GM20000 (cell line): ENCODE data around the gene TLE3.

Experiments
- DNase-seq: peaks from one replicate; pipeline ENCODE4 v3.0.0; 2012; ENCODE audit warnings: low spot score
- CTCF ChIP-seq: IDR thresholded peaks from 2 replicates; pipeline ENCODE4 v1.5.1; 2012; ENCODE audit warnings: mild to moderate bottlenecking, control low read depth; ENCODE audit errors: extremely low read depth, missing control alignments

Gene TLE3

GRCh38 chr15:70043590-70043989, 54.1 kb downstream of the TLE3 start:
- TF ChIP-seq CTCF: no peak
- DNase-seq: no peak

DNA sequence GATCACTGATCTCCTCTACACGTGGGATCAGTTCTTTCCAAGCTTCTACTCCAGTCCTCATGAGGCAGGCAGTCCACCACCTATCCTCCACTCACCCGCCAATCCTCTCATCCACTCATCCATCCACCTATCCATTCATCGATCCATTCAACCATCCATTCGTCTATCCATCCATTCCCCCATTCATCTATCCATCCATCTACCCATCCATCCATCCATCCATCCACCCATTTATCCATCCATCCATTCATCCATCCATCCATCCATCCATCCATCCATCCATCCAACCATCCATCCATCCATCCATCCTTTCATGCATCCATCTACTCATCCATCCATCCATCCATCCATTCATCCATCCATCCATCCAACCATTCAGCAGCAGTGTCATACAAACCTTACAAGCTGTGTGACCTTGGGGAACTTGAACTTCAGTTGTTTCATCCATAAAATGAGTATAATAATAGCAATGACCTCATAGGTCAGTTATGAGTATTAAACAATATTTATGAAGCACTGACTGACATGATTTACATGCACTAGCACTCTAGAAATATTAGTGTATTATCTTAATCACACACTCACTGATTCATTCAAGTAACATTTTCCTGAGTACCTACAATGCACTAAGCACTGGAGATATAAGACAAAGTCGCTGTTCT, 55.0 kb downstream of the TLE3 start:
- no peak for TF ChIP-seq CTCF
- DNase-seq: no peak

DNA sequence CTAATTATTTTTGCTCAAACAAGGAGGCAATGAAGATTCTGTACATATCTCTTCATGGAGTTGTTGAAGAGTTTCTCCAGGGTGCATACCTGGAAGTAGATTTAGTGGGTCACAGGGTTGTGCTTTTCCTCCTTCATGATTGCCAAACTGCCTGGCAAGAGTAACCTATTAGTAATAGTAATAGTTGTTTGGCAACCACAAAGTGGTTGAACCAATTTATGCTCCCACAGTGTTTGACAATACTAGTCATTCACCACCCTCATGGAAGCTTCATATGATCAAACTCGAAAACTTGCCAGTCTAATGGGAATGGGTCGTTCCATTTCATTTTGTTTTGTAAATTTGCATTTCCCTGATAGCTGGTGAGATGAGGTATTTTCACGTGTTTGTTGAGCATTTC, 57.8 kb downstream of the TLE3 start:
- no peak for DNase-seq
- TF ChIP-seq CTCF: no peak

DNA sequence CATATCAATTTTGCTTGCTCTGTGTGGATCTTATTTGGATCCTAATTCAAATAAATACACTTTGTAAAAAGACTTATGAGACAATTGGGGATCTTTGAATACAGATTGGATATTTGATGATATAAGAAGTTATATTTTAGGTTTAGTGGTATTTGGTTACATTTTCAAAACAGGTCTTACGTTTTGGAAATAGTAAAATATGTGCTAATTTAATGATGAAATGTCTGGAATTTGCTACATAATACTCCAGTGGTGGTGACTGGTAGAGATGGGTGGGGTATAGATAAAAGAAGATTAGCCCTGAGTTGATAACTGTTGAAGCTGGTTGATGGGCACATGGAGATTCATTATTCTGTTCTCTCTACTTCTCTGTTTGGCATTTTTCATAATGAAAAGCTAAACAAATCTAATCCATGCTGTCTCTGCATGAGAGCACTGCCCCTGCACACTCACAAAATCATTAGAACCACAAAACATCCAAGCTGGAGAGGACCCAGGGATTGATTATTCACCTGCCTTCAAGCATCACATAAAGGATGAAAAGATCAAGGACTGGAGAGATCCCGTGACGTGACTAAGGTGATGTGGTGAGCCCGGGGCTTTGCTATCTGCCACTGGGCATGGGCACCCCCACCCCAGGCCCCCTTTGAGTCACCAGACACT, 58.9 kb downstream of the TLE3 start:
- no peak for TF ChIP-seq CTCF
- no peak for DNase-seq

GRCh38 chr15:70037292-70037640, 60.5 kb downstream of the TLE3 start:
- no peak for TF ChIP-seq CTCF
- no peak for DNase-seq

DNA sequence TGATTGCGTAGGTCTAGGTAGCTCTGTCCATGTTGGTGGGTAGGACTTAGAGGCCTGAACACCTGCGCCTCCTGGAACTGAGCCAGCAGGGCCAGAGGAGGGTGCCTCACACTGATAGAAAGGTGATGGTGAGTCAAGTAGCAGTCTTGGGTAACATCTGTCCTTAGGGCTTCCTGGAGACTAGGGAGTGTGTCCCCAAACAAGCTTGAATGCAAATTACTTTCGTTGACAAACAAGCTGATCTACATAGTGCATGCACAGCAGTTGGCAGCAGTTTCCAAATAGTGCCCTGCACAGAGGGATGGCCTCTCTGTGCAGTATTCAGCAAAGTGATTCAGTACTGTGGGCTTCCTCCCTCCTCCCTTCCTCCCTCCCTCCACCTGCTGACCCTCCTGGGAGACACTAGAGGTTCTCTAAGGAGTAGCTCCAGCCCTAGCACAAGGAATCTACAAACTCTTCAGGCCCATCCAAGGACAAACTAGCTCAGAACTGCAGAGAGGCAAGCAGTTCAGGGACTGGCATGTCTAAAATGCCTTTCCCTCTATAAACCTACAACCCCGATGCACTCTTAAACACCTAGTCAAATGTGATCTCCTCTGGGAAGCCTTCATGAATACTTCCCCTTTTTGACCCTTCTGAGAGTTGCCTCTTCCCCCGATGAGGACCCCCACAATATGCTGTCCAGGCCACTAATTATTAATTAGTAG, 61.0 kb downstream of the TLE3 start:
- peak; percentile 89 for DNase-seq
- TF ChIP-seq CTCF: no peak

DNA sequence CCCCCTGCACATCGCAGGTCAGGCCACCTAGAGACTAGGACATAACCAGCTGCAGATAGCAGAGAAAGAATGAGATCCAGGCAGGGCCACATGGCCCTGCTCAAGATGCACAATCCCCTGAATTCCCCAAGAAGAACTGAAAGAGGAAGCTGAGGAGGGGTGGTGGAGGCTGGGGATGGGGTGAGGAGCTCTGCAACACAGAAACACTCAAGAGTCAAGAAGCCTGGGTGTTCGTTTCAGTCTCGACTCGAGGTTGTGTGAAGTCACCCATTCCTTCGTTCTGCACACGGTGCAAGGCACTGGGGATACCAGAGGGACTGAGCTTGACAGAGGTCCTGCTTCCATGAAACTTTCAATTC, 62.0 kb downstream of the TLE3 start:
- DNase-seq: peak; percentile 90
- TF ChIP-seq CTCF: no peak
